Epithelial cell of esophagus (primary cell): ENCODE measurements around the gene PCDHB16.
"Not testable (repeated sequence)": the region's sequence is repeated elsewhere in the genome, so short reads cannot be mapped to it uniquely, and the experiment has no call there.

Experiments
- DNase-seq: peaks from one replicate; pipeline ENCODE4 v3.0.0; 2010; ENCODE audit warnings: low read depth
- H3K4me3 ChIP-seq: 2 replicates; pipeline ENCODE4 v1.5.1; 2011; ENCODE audit warnings: mild to moderate bottlenecking, low read length, control low read depth
- CTCF ChIP-seq: IDR thresholded peaks from 2 replicates; pipeline ENCODE4 v1.5.1; 2011; ENCODE audit warnings: low read depth, mild to moderate bottlenecking, low read length, control low read depth, inconsistent platforms; ENCODE audit not compliant: insufficient read depth; ENCODE audit errors: missing control alignments

Gene PCDHB16

GRCh38 chr5:141180313-141180712 lies 1.9 kb upstream of the PCDHB16 start:
- DNase-seq = no peak
- H3K4me3 ChIP-seq = no peak overlapping the region
- no peak for TF ChIP-seq CTCF

GRCh38 chr5:141184117-141184855 lies 2.1 kb downstream of the PCDHB16 start:
- not testable (repeated sequence) for DNase-seq, H3K4me3 ChIP-seq

- no peak within 1 kb of the TSS for H3K4me3 ChIP-seq
Measured at GRCh38 chr5:141186897-141187512, 4.8 kb downstream of the PCDHB16 start, which contains the start of gene PCDHB9. TSS of gene PCDHB9 (plus strand) at chr5:141187161. CDS start at chr5:141187319, 158 bp downstream.

GRCh38 chr5:141188682-141189081 lies 6.5 kb downstream of the PCDHB16 start:
- DNase-seq, H3K4me3 ChIP-seq: not testable (repeated sequence)

More at GRCh38 chr5:141186897-141187512, 4.8 kb downstream of the PCDHB16 start, which contains the start of gene PCDHB9:
- no peak for DNase-seq
- peak; percentile 18 for TF ChIP-seq CTCF

GRCh38 chr5:141189131-141189530 lies 6.9 kb downstream of the PCDHB16 start:
- not testable (repeated sequence) for DNase-seq, H3K4me3 ChIP-seq

- DNase-seq = peak; percentile 23
- H3K4me3 ChIP-seq = no peak within 1 kb of the TSS
- TF ChIP-seq CTCF = peak; percentile 23
Measured at GRCh38 chr5:141192110-141192725, 10.0 kb downstream of the PCDHB16 start, which contains the start of gene PCDHB10. TSS of gene PCDHB10 (plus strand) at chr5:141192353. CDS start at chr5:141192553, 200 bp downstream.

GRCh38 chr5:141194332-141194731 lies 12.1 kb downstream of the PCDHB16 start:
- not testable (repeated sequence) for H3K4me3 ChIP-seq, DNase-seq

- TF ChIP-seq CTCF = no peak
- H3K4me3 ChIP-seq = no peak overlapping the region
- DNase-seq = no peak
Measured at GRCh38 chr5:141196363-141196762, 14.2 kb downstream of the PCDHB16 start.
